Stimulated activated CD8-positive, alpha-beta memory T cell treated with anti-CD3 and anti-CD28 coated beads, Interleukin-15, amount 100 ng/mL, for 24 hours (primary cell): Measurements from ENCODE around the gene KREMEN1.

Source experiments
- DNase-seq: peaks from one replicate; pipeline ENCODE4 v3.0.0-alpha.2; 2020; ENCODE audit warnings: low read depth

KREMEN1 gene

GRCh38 chr22:29205594-29206371, 132.9 kb downstream of the KREMEN1 start, which contains the start of gene EMID1:
Gene EMID1 (plus strand): TSS chr22:29205896. CDS start chr22:29206039, 143 bp downstream.
- no peak for DNase-seq

GRCh38 chr22:29206372-29207242, 133.8 kb downstream of the KREMEN1 start:
- no peak for DNase-seq

- DNase-seq = no peak
Observed at GRCh38 chr22:29207243-29207550, 134.4 kb downstream of the KREMEN1 start.

- DNase-seq = no peak
Observed at GRCh38 chr22:29207562-29208501, 135.0 kb downstream of the KREMEN1 start.

- DNase-seq = no peak
Observed at GRCh38 chr22:29208502-29208862, 135.6 kb downstream of the KREMEN1 start.

- DNase-seq = no peak
Observed at GRCh38 chr22:29208879-29209623, 136.2 kb downstream of the KREMEN1 start.

- no peak for DNase-seq
Observed at GRCh38 chr22:29209624-29209929, 136.7 kb downstream of the KREMEN1 start.

GRCh38 chr22:29211066-29211465, 138.2 kb downstream of the KREMEN1 start:
- DNase-seq = no peak

- no peak for DNase-seq
Observed at GRCh38 chr22:29211466-29211865, 138.6 kb downstream of the KREMEN1 start.

- DNase-seq = no peak
Observed at GRCh38 chr22:29212743-29213142, 139.9 kb downstream of the KREMEN1 start.

GRCh38 chr22:29213493-29213892, 140.7 kb downstream of the KREMEN1 start:
- DNase-seq = no peak

- DNase-seq = no peak
Observed at GRCh38 chr22:29214232-29214631, 141.4 kb downstream of the KREMEN1 start.

GRCh38 chr22:29215012-29215860, 142.4 kb downstream of the KREMEN1 start:
- no peak for DNase-seq

- no peak for DNase-seq
Observed at GRCh38 chr22:29216011-29216872, 143.4 kb downstream of the KREMEN1 start.

- DNase-seq = no peak
Observed at GRCh38 chr22:29216873-29217666, 144.2 kb downstream of the KREMEN1 start.
